Measurements from ENCODE around the gene CCL14. TPM values are rescaled to one million over a fixed set of nuclear protein-coding genes. Genes with fewer than 3 reads are reported as not detected.

The CCL14 gene
- total and polyA plus RNA-seq, 2 of the 13 experiments (the other 11 are each of a cell fraction or from before 2014, with no cell fraction given): 1.1 to 1.7 TPM

DNA sequence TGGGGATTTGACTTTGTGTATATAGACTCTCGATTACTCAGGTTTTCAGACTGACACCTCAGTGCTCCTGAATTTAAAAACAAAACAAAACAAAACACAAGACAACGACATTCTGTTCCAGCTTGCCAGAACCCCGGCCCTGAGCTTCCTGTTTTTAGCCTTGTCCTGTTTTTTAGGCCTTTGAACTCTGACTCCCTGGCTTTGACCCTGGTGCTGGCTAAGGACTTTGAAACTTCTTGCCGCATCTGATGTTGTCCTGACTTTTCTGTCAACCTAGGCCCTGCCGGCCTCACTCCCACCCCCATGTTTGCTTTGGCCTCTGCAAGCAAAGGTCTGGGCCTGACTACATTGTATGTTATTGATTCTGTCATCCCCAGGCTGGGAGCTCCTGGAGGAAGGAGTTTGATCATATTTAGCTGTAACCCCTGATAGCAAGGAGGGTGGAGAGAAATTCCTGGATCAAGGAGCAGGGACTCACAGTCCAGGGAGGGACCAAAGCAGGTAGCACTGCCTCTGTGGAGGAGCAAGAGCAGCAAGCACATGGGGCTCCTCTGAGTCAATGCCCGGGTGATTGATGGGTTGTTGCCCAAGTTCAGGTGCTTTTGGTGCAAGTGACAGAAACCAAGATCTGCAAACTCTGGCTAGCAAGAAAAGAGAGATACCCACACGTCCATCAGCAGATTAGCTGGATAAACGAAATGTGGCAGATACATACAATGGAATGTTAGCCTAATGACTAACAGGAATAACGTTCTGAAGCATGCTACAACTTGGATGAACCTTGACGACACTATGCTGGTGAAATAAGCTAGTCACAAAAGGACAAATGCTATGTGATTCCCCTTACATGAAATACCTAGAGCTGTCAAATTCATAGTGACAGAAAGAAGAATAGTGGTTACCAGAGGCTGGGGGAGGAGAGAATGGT lies 12.9 kb downstream of the CCL14 start (continued):
- TF ChIP-seq ZC3H4 (CRISPR knock-in tag; IDR thresholded peaks at IDR 0.05; ENCODE audit: borderline replicate concordance) (peak; percentile 49; the same call in 1 of the 2 replicates), MIER3 (CRISPR knock-in tag; IDR thresholded peaks at IDR 0.05; ENCODE audit: borderline replicate concordance) (peak; percentile 94; the same call in 1 of the 2 replicates), ZNF7 (CRISPR knock-in tag; IDR thresholded peaks at IDR 0.05) (peak; percentile 3; the same call in 1 of the 2 replicates), ZNF547 (CRISPR knock-in tag; IDR thresholded peaks at IDR 0.05) (no peak), NBN (conservative IDR thresholded peaks at IDR 0.05) (no peak), ADNP (CRISPR knock-in tag; IDR thresholded peaks at IDR 0.05) (no peak), IKZF1 (IDR thresholded peaks at IDR 0.05) (no peak), ZNF354B (CRISPR knock-in tag; IDR thresholded peaks at IDR 0.05) (no peak), FLYWCH1 (CRISPR knock-in tag; IDR thresholded peaks at IDR 0.05) (no peak), PHF5A (CRISPR knock-in tag; IDR thresholded peaks at IDR 0.05; ENCODE audit: low read depth, unreplicated experiment) (peak; percentile 86), ZSCAN30 (CRISPR knock-in tag; IDR thresholded peaks at IDR 0.05) (no peak), GMEB2 (CRISPR knock-in tag; IDR thresholded peaks at IDR 0.05; ENCODE audit: low read depth) (no peak), ZNF232 (CRISPR knock-in tag; IDR thresholded peaks at IDR 0.05; ENCODE audit: borderline replicate concordance) (no peak), JUND (CRISPR knock-in tag; IDR thresholded peaks at IDR 0.05) (peak; percentile 83), KDM5A (IDR thresholded peaks at IDR 0.05; ENCODE audit: borderline replicate concordance, low read length) (peak; percentile 37; the same call in 1 of the 2 replicates), MIXL1 (CRISPR knock-in tag; IDR thresholded peaks at IDR 0.05) (peak; percentile 95), MED1 (CRISPR knock-in tag; IDR thresholded peaks at IDR 0.05) (peak; percentile 96), SP1 (IDR thresholded peaks at IDR 0.05) (no peak), SP1 (CRISPR knock-in tag; IDR thresholded peaks at IDR 0.05) (peak; percentile 43; the same call in 1 of the 2 replicates), WIZ (CRISPR knock-in tag; IDR thresholded peaks at IDR 0.05) (peak; percentile 76), SUZ12 (IDR thresholded peaks at IDR 0.05; ENCODE audit: low read depth, low read length) (no peak), RFXANK (CRISPR knock-in tag; IDR thresholded peaks at IDR 0.05) (0 out of 2 replicates have a peak, but pooled peaks have one; percentile 55), KLF6 (CRISPR knock-in tag; IDR thresholded peaks at IDR 0.05) (0 out of 2 replicates have a peak, but pooled peaks have one; percentile 38), NR2F1 (CRISPR knock-in tag; IDR thresholded peaks at IDR 0.05) (peak; percentile 97), ZNF652 (CRISPR knock-in tag; IDR thresholded peaks at IDR 0.05; ENCODE audit: borderline replicate concordance, low read depth) (peak; percentile 78), TAF15 (IDR thresholded peaks at IDR 0.05; ENCODE audit: low read depth, low read length, poor library complexity, severe bottlenecking) (no peak), FOXP4 (CRISPR knock-in tag; IDR thresholded peaks at IDR 0.05) (peak; percentile 96), RORA (CRISPR knock-in tag; IDR thresholded peaks at IDR 0.05) (no peak)
- TF ChIP-seq, protein P1, sequence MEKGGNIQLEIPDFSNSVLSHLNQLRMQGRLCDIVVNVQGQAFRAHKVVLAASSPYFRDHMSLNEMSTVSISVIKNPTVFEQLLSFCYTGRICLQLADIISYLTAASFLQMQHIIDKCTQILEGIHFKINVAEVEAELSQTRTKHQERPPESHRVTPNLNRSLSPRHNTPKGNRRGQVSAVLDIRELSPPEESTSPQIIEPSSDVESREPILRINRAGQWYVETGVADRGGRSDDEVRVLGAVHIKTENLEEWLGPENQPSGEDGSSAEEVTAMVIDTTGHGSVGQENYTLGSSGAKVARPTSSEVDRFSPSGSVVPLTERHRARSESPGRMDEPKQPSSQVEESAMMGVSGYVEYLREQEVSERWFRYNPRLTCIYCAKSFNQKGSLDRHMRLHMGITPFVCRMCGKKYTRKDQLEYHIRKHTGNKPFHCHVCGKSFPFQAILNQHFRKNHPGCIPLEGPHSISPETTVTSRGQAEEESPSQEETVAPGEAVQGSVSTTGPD (CRISPR knock-in tag; IDR thresholded peaks at IDR 0.05): peak; percentile 97
